Measurements from ENCODE around the gene RRAD.

DNA sequence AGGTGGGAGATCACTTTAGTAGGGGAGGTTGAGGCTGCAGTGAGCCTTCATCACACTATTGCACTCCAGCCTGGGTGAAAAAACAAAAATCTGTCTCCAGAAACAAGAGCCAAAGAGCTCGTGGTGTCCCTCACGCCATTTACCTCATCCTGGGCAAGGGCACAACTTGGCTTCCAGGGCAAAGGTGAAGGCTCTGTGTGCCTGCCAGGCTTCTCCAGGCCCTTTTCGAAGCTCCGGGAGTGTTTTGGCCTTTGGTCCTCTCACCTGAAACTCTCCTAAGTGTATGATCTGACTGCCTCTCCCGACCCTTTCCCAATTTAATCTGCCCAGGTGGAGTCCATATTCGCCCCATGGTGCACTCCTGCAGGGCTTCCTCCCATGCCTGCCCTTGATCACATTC is 24.1 kb upstream of the RRAD start:
- TF ChIP-seq, protein P1, sequence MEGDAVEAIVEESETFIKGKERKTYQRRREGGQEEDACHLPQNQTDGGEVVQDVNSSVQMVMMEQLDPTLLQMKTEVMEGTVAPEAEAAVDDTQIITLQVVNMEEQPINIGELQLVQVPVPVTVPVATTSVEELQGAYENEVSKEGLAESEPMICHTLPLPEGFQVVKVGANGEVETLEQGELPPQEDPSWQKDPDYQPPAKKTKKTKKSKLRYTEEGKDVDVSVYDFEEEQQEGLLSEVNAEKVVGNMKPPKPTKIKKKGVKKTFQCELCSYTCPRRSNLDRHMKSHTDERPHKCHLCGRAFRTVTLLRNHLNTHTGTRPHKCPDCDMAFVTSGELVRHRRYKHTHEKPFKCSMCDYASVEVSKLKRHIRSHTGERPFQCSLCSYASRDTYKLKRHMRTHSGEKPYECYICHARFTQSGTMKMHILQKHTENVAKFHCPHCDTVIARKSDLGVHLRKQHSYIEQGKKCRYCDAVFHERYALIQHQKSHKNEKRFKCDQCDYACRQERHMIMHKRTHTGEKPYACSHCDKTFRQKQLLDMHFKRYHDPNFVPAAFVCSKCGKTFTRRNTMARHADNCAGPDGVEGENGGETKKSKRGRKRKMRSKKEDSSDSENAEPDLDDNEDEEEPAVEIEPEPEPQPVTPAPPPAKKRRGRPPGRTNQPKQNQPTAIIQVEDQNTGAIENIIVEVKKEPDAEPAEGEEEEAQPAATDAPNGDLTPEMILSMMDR (IDR thresholded peaks at IDR 0.05): no peak
- no peak for TF ChIP-seq POLR2A (IDR thresholded peaks at IDR 0.05)

All from body of pancreas (tissue), 4 donors.